Keratinocyte (primary cell): ENCODE data around the gene PIK3CA.
"Not testable (repeated sequence)": the region's sequence is repeated elsewhere in the genome, so short reads cannot be mapped to it uniquely, and the experiment has no call there.

Experiments
- CTCF ChIP-seq, 3 experiments: IDR thresholded peaks in 1 of 3; conservative IDR thresholded peaks in 1 of 3; optimal IDR thresholded peaks in 1 of 3; 2 replicates in 2 of 3; 3 replicates in 1 of 3; pipeline versions ENCODE3 to v1.5.1; 2011; ENCODE audit warnings: low read length in 3 of 3, mild to moderate bottlenecking in 3 of 3, moderate library complexity in 2 of 3, control low read depth in 1 of 3, inconsistent platforms in 1 of 3; ENCODE audit not compliant: insufficient read depth in 2 of 3; ENCODE audit errors: extremely low read depth in 1 of 3
- EZH2 ChIP-seq: IDR thresholded peaks from one replicate; pipeline ENCODE4 v1.6.1; 2012; ENCODE audit warnings: inconsistent platforms, mild to moderate bottlenecking, low read length, moderate library complexity

- TF ChIP-seq CTCF (optimal IDR thresholded peaks at IDR 0.05 in 1 of 3, IDR thresholded peaks at IDR 0.05 in 1 of 3, conservative IDR thresholded peaks at IDR 0.05 in 1 of 3; ENCODE audit: extremely low read depth in 1 of 3, insufficient read depth in 2 of 3, low read length in 3 of 3); EZH2: not testable (repeated sequence)
Observed at GRCh38 chr3:179218213-179218612, 70.1 kb downstream of the PIK3CA start.
